Upper lobe of right lung (tissue), 1 donor: Measurements from ENCODE around the gene ATP5F1A. TPM values are rescaled to one million over a fixed set of nuclear protein-coding genes. Genes with fewer than 3 reads are reported as not detected.

ENCODE experiments used
- total RNA-seq: library from RNA; stranded (reverse); fragmentation: NEBNext Ultra II Directional; extraction: Animal tissue kit (Norgen Biotek cat#: 25700); gene quantifications from one replicate; pipeline ENCODE4 v1.2.1, GENCODE V29; 2021
- donor health status: DM: no; HTN: yes; CAD: no; lungs with severe emphysema.

Gene ATP5F1A
- total RNA-seq, 1 donor from 2014 or later, result 254 TPM

Other genes with a start within 250 kb of the ATP5F1A start
- 38.5 TPM for gene EPG5, start 131.0 kb downstream of the ATP5F1A start, total RNA-seq
- 9.8 TPM for gene PSTPIP2, start 26.0 kb downstream of the ATP5F1A start, total RNA-seq
- gene HAUS1, start 6.1 kb upstream of the ATP5F1A start, total RNA-seq, result 17.1 TPM